ENCODE data around the gene BCKDK.

GRCh38 chr16:31092330-31092729 is 15.9 kb upstream of the BCKDK start:
- TF ChIP-seq, protein P1, sequence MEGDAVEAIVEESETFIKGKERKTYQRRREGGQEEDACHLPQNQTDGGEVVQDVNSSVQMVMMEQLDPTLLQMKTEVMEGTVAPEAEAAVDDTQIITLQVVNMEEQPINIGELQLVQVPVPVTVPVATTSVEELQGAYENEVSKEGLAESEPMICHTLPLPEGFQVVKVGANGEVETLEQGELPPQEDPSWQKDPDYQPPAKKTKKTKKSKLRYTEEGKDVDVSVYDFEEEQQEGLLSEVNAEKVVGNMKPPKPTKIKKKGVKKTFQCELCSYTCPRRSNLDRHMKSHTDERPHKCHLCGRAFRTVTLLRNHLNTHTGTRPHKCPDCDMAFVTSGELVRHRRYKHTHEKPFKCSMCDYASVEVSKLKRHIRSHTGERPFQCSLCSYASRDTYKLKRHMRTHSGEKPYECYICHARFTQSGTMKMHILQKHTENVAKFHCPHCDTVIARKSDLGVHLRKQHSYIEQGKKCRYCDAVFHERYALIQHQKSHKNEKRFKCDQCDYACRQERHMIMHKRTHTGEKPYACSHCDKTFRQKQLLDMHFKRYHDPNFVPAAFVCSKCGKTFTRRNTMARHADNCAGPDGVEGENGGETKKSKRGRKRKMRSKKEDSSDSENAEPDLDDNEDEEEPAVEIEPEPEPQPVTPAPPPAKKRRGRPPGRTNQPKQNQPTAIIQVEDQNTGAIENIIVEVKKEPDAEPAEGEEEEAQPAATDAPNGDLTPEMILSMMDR (CRISPR knock-in tag; IDR thresholded peaks at IDR 0.05): no peak
- TF ChIP-seq POLR2A (IDR thresholded peaks at IDR 0.05; ENCODE audit: insufficient read depth in 1 of 2, low read depth in 2 of 2, low read length in 2 of 2): no peak
- TF ChIP-seq ELF4 (CRISPR knock-in tag; IDR thresholded peaks at IDR 0.05; ENCODE audit: borderline replicate concordance): no peak
- no peak for TF ChIP-seq GATAD2A (CRISPR knock-in tag; IDR thresholded peaks at IDR 0.05)
- TF ChIP-seq IRF1 (CRISPR knock-in tag; IDR thresholded peaks at IDR 0.05; ENCODE audit: low read depth): no peak
- TF ChIP-seq, protein P2, sequence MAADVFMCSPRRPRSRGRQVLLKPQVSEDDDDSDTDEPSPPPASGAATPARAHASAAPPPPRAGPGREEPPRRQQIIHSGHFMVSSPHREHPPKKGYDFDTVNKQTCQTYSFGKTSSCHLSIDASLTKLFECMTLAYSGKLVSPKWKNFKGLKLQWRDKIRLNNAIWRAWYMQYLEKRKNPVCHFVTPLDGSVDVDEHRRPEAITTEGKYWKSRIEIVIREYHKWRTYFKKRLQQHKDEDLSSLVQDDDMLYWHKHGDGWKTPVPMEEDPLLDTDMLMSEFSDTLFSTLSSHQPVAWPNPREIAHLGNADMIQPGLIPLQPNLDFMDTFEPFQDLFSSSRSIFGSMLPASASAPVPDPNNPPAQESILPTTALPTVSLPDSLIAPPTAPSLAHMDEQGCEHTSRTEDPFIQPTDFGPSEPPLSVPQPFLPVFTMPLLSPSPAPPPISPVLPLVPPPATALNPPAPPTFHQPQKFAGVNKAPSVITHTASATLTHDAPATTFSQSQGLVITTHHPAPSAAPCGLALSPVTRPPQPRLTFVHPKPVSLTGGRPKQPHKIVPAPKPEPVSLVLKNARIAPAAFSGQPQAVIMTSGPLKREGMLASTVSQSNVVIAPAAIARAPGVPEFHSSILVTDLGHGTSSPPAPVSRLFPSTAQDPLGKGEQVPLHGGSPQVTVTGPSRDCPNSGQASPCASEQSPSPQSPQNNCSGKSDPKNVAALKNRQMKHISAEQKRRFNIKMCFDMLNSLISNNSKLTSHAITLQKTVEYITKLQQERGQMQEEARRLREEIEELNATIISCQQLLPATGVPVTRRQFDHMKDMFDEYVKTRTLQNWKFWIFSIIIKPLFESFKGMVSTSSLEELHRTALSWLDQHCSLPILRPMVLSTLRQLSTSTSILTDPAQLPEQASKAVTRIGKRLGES (CRISPR knock-in tag; IDR thresholded peaks at IDR 0.05; ENCODE audit: borderline replicate concordance): no peak
- no peak for TF ChIP-seq EZH2 (conservative IDR thresholded peaks at IDR 0.05; ENCODE audit: low read depth, low read length)
